Mesothelial cell of epicardium (in vitro differentiated cells): ENCODE measurements around the gene GARNL3. TPM values are rescaled to one million over a fixed set of nuclear protein-coding genes. Genes with fewer than 3 reads are reported as not detected.

ENCODE experiments used
- DNase-seq, 2 experiments: peaks; one replicate each; pipeline ENCODE4 v3.0.0; 2021; ENCODE audit warnings: low spot score in 2 of 2; ENCODE audit not compliant: unreplicated experiment in 2 of 2
- H3K27ac Mint-ChIP-seq: 2 replicates; pipeline ENCODE4 v1.8.0; 2021; ENCODE audit warnings: mixed read lengths
- H3K27me3 Mint-ChIP-seq: 2 replicates; pipeline ENCODE4 v1.8.0; 2021; ENCODE audit warnings: low read depth, mixed read lengths
- H3K36me3 Mint-ChIP-seq: 2 replicates; pipeline ENCODE4 v1.8.0; 2021; ENCODE audit warnings: mixed read lengths
- H3K4me1 Mint-ChIP-seq: 2 replicates; pipeline ENCODE4 v1.8.0; 2021; ENCODE audit warnings: mixed read lengths
- H3K4me3 Mint-ChIP-seq: 2 replicates; pipeline ENCODE4 v1.8.0; 2021; ENCODE audit warnings: mild to moderate bottlenecking, moderate library complexity, mixed read lengths
- H3K9me3 Mint-ChIP-seq: 2 replicates; pipeline ENCODE4 v1.8.0; 2021; ENCODE audit warnings: mixed read lengths
- CTCF ChIP-seq: fragments of 200-600 bp; sonication (generic); IDR thresholded peaks from one replicate; pipeline ENCODE4 v1.5.0; 2021; ENCODE audit warnings: antibody characterized with exemption; ENCODE audit not compliant: unreplicated experiment
- total RNA-seq: library from RNA; stranded (reverse); gene quantifications from 3 replicates; pipeline ENCODE4 v1.2.1, GENCODE V29; 2021

GARNL3 gene
- total RNA-seq, 1 donor from 2014 or later, result 51.5 TPM

GRCh38 chr9:127250896-127251391 is 13.6 kb upstream of the GARNL3 start:
- H3K9me3 Mint-ChIP-seq, result peaks cover 4% of the 10 kb centered on the region
- no peak overlapping the region for H3K27ac Mint-ChIP-seq
- no peaks in the 10 kb centered on the region for H3K27me3 Mint-ChIP-seq
- H3K36me3 Mint-ChIP-seq, result peaks cover 31% of the 10 kb centered on the region
- TF ChIP-seq CTCF, result no peak
- no peak overlapping the region for H3K4me3 Mint-ChIP-seq
- H3K4me1 Mint-ChIP-seq, result no peaks in the 10 kb centered on the region
- no peak for DNase-seq

DNA sequence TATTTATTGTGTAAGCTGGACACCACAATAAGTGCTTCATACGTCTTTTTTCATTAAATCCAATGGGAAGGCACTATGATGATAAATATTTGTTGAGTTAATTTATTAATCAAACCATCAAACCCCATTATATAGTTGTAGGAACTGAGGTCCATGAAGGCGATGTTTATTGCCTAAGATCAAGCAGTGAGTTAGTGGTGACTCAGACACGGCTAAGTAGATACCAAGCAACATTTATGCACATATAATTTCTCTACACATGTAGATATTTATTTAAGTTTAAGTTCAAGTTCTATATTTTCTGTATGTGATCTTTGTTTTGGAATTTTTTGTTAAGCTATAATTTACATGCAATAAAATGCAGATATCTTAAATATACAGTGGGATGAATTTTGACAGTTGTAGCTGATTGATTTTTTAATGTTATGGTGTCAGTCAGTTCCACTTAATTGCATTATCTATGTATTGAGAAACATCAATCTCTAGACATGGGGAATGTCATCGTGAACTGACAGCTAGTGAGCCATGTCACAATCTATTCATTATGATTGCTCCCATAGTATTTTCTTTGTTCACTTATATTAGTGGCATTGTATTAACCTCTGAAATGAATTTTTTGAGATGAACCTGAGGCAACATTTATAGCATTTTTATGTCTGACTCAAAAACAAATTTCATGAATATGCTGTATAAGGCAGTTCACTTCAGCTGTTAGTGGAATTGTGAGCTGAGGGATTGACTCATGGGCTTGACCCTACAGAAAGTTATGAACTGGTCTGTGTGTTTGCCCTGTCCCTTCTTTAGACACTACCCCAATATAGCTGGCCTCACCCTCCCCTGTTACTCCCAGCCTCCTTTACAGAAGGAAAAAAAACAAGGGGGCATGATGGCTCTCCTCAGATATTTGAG is 11.9 kb upstream of the GARNL3 start:
- DNase-seq, result no peak
- H3K4me1 Mint-ChIP-seq, result no peaks in the 10 kb centered on the region
- H3K9me3 Mint-ChIP-seq, result peaks cover 8% of the 10 kb centered on the region
- TF ChIP-seq CTCF, result no peak
- no peak overlapping the region for H3K27ac Mint-ChIP-seq
- no peaks in the 10 kb centered on the region for H3K27me3 Mint-ChIP-seq
- peaks cover 38% of the 10 kb centered on the region for H3K36me3 Mint-ChIP-seq
- H3K4me3 Mint-ChIP-seq, result no peak overlapping the region

DNA sequence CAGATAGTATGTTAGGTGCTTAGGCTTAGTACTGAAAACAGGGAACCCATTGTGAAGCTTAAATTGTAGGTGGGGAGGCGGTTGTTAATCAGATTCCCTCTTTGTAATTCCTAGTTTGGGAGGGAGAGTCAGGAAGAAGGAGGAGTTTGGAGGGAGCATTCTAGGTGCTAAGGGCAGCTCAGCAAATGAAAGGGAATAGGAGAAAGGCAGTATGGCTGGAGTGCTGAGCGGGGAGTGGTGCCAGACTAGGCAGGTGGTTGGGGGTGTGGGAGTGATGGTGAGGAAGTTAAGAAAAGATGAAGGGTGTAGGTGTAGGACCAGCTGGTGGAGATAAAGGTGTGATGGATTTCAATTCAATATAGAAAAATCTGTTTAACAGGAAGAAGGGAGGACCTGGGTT is 11.1 kb upstream of the GARNL3 start:
- H3K27me3 Mint-ChIP-seq, result no peaks in the 10 kb centered on the region
- DNase-seq, result no peak

GRCh38 chr9:127255692-127256091 is 8.9 kb upstream of the GARNL3 start:
- DNase-seq, result no peak
- Mint-ChIP-seq H3K4me3 (no peak overlapping the region), H3K9me3 (peaks cover 8% of the 10 kb centered on the region), H3K36me3 (peaks cover 31% of the 10 kb centered on the region), H3K4me1 (peaks cover 8% of the 10 kb centered on the region), H3K27me3 (no peaks in the 10 kb centered on the region), H3K27ac (no peak overlapping the region)
- no peak for TF ChIP-seq CTCF

More for the DNA sequence above, 11.1 kb upstream of the GARNL3 start:
- TF ChIP-seq CTCF, result no peak
- H3K4me3 Mint-ChIP-seq, result no peak overlapping the region
- peaks cover 38% of the 10 kb centered on the region for H3K36me3 Mint-ChIP-seq
- peaks cover 8% of the 10 kb centered on the region for H3K9me3 Mint-ChIP-seq
- no peaks in the 10 kb centered on the region for H3K4me1 Mint-ChIP-seq
- H3K27ac Mint-ChIP-seq, result no peak overlapping the region

- Mint-ChIP-seq H3K36me3 (peaks cover 29% of the 10 kb centered on the region), H3K4me3 (no peak overlapping the region), H3K27me3 (no peaks in the 10 kb centered on the region)
These were observed 8.2 kb upstream of the GARNL3 start for GRCh38 chr9:127256324-127256723.

More at GRCh38 chr9:127256324-127256723, 8.2 kb upstream of the GARNL3 start:
- H3K4me1 Mint-ChIP-seq, result peaks cover 8% of the 10 kb centered on the region
- H3K9me3 Mint-ChIP-seq, result peaks cover 8% of the 10 kb centered on the region
- no peak for DNase-seq
- no peak overlapping the region for H3K27ac Mint-ChIP-seq
- no peak for TF ChIP-seq CTCF
